Activated naive CD4-positive, alpha-beta T cell treated with anti-CD3 and anti-CD28 coated beads for 36 hours (primary cell): Measurements from ENCODE around the gene ITSN2. TPM values are rescaled to one million over a fixed set of nuclear protein-coding genes. Genes with fewer than 3 reads are reported as not detected.

ENCODE experiments used
- CTCF ChIA-PET: fragments of 350-600 bp; sonication (Branson Sonifier 250); formaldehyde crosslinking; loops from one replicate; lab custom pipeline; 2021; ENCODE audit warnings: antibody characterized with exemption; lab: Charles Lee
- DNase-seq: peaks from one replicate; pipeline ENCODE4 v3.0.0-alpha.2; 2020
- H3K27ac Mint-ChIP-seq: one replicate; pipeline ENCODE4 v1.8.0; 2021; ENCODE audit warnings: mild to moderate bottlenecking, mixed read lengths
- H3K27me3 Mint-ChIP-seq: one replicate; pipeline ENCODE4 v1.8.0; 2021; ENCODE audit warnings: low read depth, mixed read lengths
- H3K36me3 Mint-ChIP-seq: one replicate; pipeline ENCODE4 v1.8.0; 2021; ENCODE audit warnings: low read depth, mixed read lengths
- H3K4me1 Mint-ChIP-seq: one replicate; pipeline ENCODE4 v1.8.0; 2021; ENCODE audit warnings: low read depth, mixed read lengths
- H3K4me3 Mint-ChIP-seq: one replicate; pipeline ENCODE4 v1.8.0; 2021; ENCODE audit warnings: mild to moderate bottlenecking, moderate library complexity, mixed read lengths
- H3K9me3 Mint-ChIP-seq: one replicate; pipeline ENCODE4 v1.8.0; 2021; ENCODE audit warnings: mixed read lengths
- intact Hi-C: fragments of 100-400 bp; cut with micrococcal nuclease; formaldehyde crosslinking; loops from one replicate; pipeline ENCODE4 v1.15.1; 2023
- total RNA-seq, 2 experiments: library from RNA; stranded (reverse); gene quantifications; one replicate each; pipeline ENCODE4 v1.2.3, GENCODE V29; 2021

The ITSN2 gene
- total RNA-seq, 2 experiments from 2014 or later, result 46.1 to 46.7 TPM

- no peaks in the 10 kb centered on the region for H3K9me3 Mint-ChIP-seq
- H3K4me3 Mint-ChIP-seq, result no peak overlapping the region
- no peaks in the 10 kb centered on the region for H3K27me3 Mint-ChIP-seq
- CTCF ChIA-PET, result interaction anchor here (0.7 kb wide), 1 partner anchor 283 kb away, joined by 3 read pairs; no protein-coding TSS in a partner anchor
- intact Hi-C loops, result no loop called here
- H3K4me1 Mint-ChIP-seq, result no peaks in the 10 kb centered on the region
- peaks cover 5% of the 10 kb centered on the region for H3K36me3 Mint-ChIP-seq
- no peak overlapping the region for H3K27ac Mint-ChIP-seq
- no peak for DNase-seq
These were observed 83.9 kb downstream of the ITSN2 start for GRCh38 chr2:24276349-24276899.

GRCh38 chr2:24274809-24275208, 85.5 kb downstream of the ITSN2 start:
- H3K27ac Mint-ChIP-seq, result no peak overlapping the region
- no peak overlapping the region for H3K4me3 Mint-ChIP-seq
- no peaks in the 10 kb centered on the region for H3K27me3 Mint-ChIP-seq
- no peaks in the 10 kb centered on the region for H3K9me3 Mint-ChIP-seq
- DNase-seq, result no peak
- peaks cover 10% of the 10 kb centered on the region for H3K36me3 Mint-ChIP-seq
- intact Hi-C loops, result no loop called here
- no peaks in the 10 kb centered on the region for H3K4me1 Mint-ChIP-seq
- CTCF ChIA-PET, result no interaction called here

- Mint-ChIP-seq H3K36me3 (peaks cover 16% of the 10 kb centered on the region), H3K27me3 (no peaks in the 10 kb centered on the region), H3K27ac (no peak overlapping the region), H3K4me1 (peaks cover 5% of the 10 kb centered on the region), H3K9me3 (no peaks in the 10 kb centered on the region), H3K4me3 (no peak overlapping the region)
- intact Hi-C loops, result no loop called here
- DNase-seq, result no peak
- CTCF ChIA-PET, result interaction anchor here (1.0 kb wide), 1 partner anchor 30 kb away, joined by 3 read pairs; no protein-coding TSS in a partner anchor
These were observed 86.7 kb downstream of the ITSN2 start for GRCh38 chr2:24273598-24273997.

- peaks cover 5% of the 10 kb centered on the region for H3K4me1 Mint-ChIP-seq
- no peak overlapping the region for H3K4me3 Mint-ChIP-seq
- intact Hi-C loops, result no loop called here
- no peak overlapping the region for H3K27ac Mint-ChIP-seq
- DNase-seq, result no peak
- peaks cover 16% of the 10 kb centered on the region for H3K36me3 Mint-ChIP-seq
- CTCF ChIA-PET, result interaction anchor here (1.0 kb wide), 1 partner anchor 31 kb away, joined by 3 read pairs; no protein-coding TSS in a partner anchor
- no peaks in the 10 kb centered on the region for H3K27me3 Mint-ChIP-seq
- H3K9me3 Mint-ChIP-seq, result no peaks in the 10 kb centered on the region
These were observed 87.4 kb downstream of the ITSN2 start for GRCh38 chr2:24272907-24273306.

GRCh38 chr2:24272161-24272802, 88.1 kb downstream of the ITSN2 start:
- no peak overlapping the region for H3K27ac Mint-ChIP-seq

GRCh38 chr2:24269265-24269664, 91.1 kb downstream of the ITSN2 start:
- H3K27me3 Mint-ChIP-seq, result no peaks in the 10 kb centered on the region
- CTCF ChIA-PET, result no interaction called here
- DNase-seq, result no peak
- H3K36me3 Mint-ChIP-seq, result peaks cover 17% of the 10 kb centered on the region
- intact Hi-C loops, result no loop called here
- no peaks in the 10 kb centered on the region for H3K9me3 Mint-ChIP-seq
- H3K27ac Mint-ChIP-seq, result no peak overlapping the region
- H3K4me3 Mint-ChIP-seq, result no peak overlapping the region
- peaks cover 5% of the 10 kb centered on the region for H3K4me1 Mint-ChIP-seq

More at GRCh38 chr2:24272161-24272802, 88.1 kb downstream of the ITSN2 start:
- CTCF ChIA-PET, result no interaction called here
- Mint-ChIP-seq H3K27me3 (no peaks in the 10 kb centered on the region), H3K9me3 (no peaks in the 10 kb centered on the region), H3K4me3 (no peak overlapping the region), H3K4me1 (peaks cover 5% of the 10 kb centered on the region), H3K36me3 (peaks cover 16% of the 10 kb centered on the region)
- no peak for DNase-seq
- intact Hi-C loops, result no loop called here

GRCh38 chr2:24265212-24265611, 95.1 kb downstream of the ITSN2 start:
- Mint-ChIP-seq H3K4me3 (no peak overlapping the region), H3K36me3 (peaks cover 11% of the 10 kb centered on the region), H3K27ac (no peak overlapping the region), H3K4me1 (peaks cover 15% of the 10 kb centered on the region), H3K9me3 (no peaks in the 10 kb centered on the region), H3K27me3 (no peaks in the 10 kb centered on the region)
- CTCF ChIA-PET, result no interaction called here
- no peak for DNase-seq
- intact Hi-C loops, result no loop called here

GRCh38 chr2:24262421-24262970, 97.8 kb downstream of the ITSN2 start:
- no peaks in the 10 kb centered on the region for H3K27me3 Mint-ChIP-seq
- no peak overlapping the region for H3K4me3 Mint-ChIP-seq
- peak overlapping the region; percentile 14 for H3K27ac Mint-ChIP-seq
- DNase-seq, result no peak
- H3K9me3 Mint-ChIP-seq, result no peaks in the 10 kb centered on the region
- intact Hi-C loops, result no loop called here
- peaks cover 7% of the 10 kb centered on the region for H3K36me3 Mint-ChIP-seq
- CTCF ChIA-PET, result no interaction called here
- peaks cover 9% of the 10 kb centered on the region for H3K4me1 Mint-ChIP-seq

GRCh38 chr2:24261441-24261840, 98.9 kb downstream of the ITSN2 start:
- Mint-ChIP-seq H3K4me3 (no peak overlapping the region), H3K9me3 (no peaks in the 10 kb centered on the region), H3K27me3 (no peaks in the 10 kb centered on the region), H3K36me3 (peaks cover 9% of the 10 kb centered on the region), H3K27ac (peak overlapping the region; percentile 14), H3K4me1 (peaks cover 9% of the 10 kb centered on the region)
- intact Hi-C loops, result no loop called here
- CTCF ChIA-PET, result no interaction called here
- no peak for DNase-seq

GRCh38 chr2:24259316-24259715, 101.0 kb downstream of the ITSN2 start:
- Mint-ChIP-seq H3K4me3 (no peak overlapping the region), H3K27ac (no peak overlapping the region), H3K36me3 (peaks cover 7% of the 10 kb centered on the region), H3K4me1 (peaks cover 9% of the 10 kb centered on the region), H3K27me3 (no peaks in the 10 kb centered on the region), H3K9me3 (no peaks in the 10 kb centered on the region)
- DNase-seq, result no peak
- intact Hi-C loops, result no loop called here
- CTCF ChIA-PET, result no interaction called here

- H3K27me3 Mint-ChIP-seq, result no peaks in the 10 kb centered on the region
- no peaks in the 10 kb centered on the region for H3K9me3 Mint-ChIP-seq
- CTCF ChIA-PET, result no interaction called here
These were observed 101.6 kb downstream of the ITSN2 start for GRCh38 chr2:24258718-24259117.

GRCh38 chr2:24253303-24253919, 106.9 kb downstream of the ITSN2 start:
- no peak overlapping the region for H3K4me3 Mint-ChIP-seq
- H3K27me3 Mint-ChIP-seq, result no peaks in the 10 kb centered on the region
- no peak for DNase-seq
- intact Hi-C loops, result no loop called here
- CTCF ChIA-PET, result no interaction called here
- H3K4me1 Mint-ChIP-seq, result no peaks in the 10 kb centered on the region
- no peak overlapping the region for H3K27ac Mint-ChIP-seq
- peaks cover 7% of the 10 kb centered on the region for H3K36me3 Mint-ChIP-seq
- no peaks in the 10 kb centered on the region for H3K9me3 Mint-ChIP-seq

More at GRCh38 chr2:24258718-24259117, 101.6 kb downstream of the ITSN2 start:
- peaks cover 7% of the 10 kb centered on the region for H3K36me3 Mint-ChIP-seq
- no peak overlapping the region for H3K4me3 Mint-ChIP-seq
- DNase-seq, result no peak
- intact Hi-C loops, result no loop called here
- H3K4me1 Mint-ChIP-seq, result peaks cover 9% of the 10 kb centered on the region
- H3K27ac Mint-ChIP-seq, result no peak overlapping the region
